Measurements from ENCODE around the gene KNDC1.
A peak's percentile ranks its signal among the peaks of the same experiment; 100 is the strongest.
"Not testable (repeated sequence)": the region's sequence is repeated elsewhere in the genome, so short reads cannot be mapped to it uniquely, and the experiment has no call there.

The KNDC1 gene

DNA sequence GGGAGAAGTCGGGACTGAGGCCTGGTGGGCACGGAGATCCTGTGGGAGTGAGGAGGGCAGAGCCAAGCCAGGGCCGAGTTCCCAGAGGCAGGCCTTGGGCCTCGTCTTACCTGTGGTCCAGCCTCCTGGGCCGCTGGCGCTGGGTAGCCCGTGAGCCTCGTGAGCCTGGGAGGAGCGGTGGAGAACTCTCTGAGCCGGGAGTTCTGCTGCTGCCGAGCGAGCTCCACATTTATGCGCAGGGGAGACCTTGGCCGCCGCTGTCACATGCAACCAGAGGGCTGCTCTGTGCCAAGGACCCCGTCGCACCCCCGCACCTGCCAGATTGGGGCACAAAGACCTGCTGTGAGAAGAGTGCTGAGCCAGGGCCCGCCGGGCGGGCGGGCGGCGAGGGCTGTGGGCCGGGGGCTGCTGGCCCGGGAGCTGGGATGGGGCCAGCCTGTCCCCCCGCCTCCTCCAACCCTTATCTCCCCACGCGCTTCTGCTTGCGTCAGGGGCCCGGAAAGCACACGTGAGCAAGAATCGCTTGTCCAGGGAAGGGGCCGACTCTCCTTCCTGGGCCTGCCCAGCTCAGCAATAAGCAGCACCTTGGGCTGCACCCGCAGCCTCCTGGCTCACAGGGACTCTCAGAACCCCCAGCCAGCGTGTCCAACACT, 87.8 kb downstream of the KNDC1 start:
- no peak for DNase-seq

DNA sequence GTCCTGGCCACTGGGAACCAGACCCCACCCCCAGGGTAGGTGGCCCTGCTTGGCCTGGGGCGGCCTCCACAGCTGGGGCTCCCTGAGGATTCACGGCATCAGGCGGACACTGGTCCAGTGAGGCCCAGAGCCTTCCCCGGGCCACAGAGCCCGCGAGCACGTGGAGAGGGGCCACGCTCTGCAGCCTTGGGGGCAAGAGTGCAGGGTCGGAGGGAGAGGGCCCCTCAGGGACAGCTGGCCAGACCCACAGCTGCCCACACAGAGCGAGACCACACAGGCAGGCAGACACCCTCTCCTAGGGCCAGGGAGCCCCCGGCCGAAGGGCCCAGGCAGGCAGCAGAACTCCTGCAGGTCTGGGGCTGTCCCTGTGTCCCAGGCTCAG, 88.3 kb downstream of the KNDC1 start:
- no peak for DNase-seq

DNA sequence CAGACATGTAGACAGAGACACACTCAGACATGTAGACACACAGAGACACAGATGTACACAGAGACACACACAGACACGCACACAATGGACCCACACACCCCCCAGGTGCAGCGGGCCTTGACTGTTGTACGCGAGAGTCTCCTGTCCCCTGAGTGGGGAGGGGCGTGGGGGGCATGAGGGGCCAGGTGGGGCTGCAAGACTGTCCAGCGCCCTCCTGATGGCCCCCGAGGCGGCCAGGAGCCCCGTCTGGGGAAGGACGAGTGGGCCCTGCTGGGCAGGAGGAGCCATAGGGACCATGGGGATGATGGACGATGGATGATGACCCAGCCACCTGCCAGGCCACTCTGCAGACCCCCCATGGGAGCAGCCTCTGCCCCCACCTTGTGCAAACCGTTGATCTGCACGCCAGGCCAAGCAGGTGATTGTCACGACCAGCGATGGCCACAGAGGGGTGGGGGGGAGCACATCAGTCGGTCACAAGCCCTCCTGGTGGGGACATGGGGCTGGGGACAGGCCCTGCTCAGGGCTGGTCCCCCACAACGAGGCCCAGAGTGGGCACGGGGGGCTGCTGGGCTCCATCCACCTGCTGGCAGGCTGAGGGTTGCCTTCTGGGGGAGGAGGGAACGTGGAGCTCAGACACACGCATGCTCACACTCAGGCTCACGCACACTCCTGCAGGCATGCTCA, 89.2 kb downstream of the KNDC1 start:
- no peak for DNase-seq

DNA sequence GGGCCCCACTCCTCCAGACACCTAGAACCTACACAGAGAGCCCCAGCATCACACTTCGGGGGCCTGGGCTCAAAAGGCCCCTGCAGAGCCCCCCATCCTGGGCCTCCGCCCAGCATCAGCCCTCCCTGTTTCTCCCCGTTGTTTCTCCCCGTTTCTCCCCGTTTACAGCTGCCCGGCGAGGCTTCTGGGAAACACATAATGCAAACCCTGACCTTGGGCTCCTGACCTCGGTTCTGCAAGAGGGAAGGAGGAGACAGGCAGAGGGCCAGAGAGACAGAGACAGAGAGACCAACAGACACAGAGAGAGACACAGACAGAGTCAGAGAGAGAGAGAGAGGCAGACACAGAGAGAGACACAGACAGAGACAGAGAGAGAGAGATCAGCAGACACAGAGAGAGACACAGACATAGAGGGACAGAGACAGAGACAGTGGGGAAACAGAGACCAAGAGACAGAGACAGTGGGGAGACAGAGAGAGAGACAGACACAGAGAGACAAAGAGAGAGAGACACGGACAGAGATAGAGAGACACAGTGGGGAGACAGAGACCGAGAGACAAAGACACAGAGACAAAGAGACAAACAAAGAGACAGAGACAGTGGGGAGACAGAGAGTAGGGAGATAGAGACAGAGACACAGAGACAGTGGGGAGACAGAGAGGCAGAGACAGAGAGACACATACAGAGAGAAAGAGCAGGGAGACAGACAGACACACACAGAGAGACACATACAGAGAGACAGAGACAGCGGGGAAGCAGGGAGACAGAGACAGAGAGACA, 90.1 kb downstream of the KNDC1 start:
- no peak for DNase-seq

DNA sequence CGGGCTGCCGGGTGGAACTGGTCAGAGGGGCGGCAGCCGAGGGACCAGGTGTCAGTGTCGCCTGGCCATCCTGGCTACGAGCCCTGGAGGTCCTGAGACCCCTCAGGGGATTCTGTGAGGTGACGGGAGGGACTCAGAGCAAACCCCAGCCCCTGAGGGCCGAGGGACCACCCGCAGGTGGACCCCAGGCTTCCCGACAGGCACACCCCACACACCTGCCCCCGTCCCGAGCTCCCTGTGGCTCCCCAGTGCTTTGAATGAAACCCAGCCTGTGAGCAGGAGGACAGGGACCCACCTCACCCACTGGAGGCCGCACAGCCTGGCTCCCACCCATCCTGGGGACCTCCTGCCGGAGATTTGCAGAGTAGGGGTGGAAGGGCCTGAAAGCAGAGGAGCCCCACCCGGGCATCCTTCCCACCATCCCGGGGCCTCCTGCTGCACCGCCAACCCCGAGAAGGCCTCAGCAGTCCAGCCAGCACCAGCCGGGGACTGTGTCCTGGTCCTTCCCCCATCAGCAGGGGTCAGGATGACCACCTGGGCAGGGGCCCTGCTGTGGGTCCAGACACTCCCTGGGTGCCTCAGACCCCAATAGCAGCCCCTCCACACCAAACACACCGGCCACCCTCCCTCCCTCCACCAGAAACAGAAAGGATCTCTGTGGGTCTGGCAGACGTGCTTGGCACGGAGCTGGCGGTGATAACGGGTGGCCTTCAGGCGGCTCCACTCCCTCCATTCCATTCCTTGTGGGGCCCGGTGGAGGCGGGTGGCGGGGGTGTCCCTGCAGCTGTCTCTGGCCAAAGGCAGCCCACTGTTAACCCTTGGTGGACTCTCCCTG, 91.6 kb downstream of the KNDC1 start:
- DNase-seq = no peak

DNA sequence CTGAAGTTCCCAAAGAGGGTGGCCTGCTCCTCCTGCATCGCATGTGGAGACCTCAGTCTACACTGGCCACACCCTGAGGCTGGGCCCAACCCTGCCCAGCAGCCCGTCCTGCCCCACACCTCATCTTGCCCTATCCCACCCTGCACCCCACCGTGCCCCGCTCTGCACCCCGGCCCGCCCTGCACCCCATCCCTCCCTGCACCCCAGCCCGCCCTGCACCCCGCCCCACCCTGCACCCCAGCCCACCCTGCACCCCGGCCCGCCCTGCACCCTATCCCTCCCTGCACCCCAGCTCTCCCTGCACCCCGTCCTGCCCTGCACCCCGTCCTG, 92.2 kb downstream of the KNDC1 start:
- no peak for DNase-seq

DNA sequence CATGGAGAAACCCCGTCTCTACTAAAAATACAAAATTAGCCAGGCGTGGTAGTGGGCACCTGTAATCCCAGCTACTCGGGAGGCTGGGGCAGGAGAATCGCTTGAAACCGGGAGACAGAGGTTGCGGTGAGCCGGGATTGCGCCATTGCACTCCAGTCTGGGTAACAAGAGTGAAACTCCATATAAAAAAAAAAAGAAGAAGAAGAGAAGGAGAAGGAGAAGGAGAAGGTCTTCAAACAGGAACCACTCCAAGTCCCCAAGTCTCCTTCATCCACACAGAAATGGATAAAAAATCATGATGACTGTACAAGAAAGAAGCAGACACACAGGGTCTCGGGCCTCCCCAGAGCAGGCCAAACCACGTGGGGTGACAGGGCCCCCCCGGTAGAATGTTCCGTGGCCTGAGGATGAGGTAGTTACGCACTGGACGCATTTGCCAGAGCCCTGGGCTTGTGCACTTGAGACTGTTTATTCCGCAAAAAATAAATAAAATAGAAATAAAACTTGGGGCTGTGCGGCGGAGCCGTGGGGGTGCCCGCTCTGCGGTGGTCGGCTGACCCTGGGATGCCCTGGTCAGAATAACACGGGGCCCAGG, 93.4 kb downstream of the KNDC1 start:
- no peak for DNase-seq

DNA sequence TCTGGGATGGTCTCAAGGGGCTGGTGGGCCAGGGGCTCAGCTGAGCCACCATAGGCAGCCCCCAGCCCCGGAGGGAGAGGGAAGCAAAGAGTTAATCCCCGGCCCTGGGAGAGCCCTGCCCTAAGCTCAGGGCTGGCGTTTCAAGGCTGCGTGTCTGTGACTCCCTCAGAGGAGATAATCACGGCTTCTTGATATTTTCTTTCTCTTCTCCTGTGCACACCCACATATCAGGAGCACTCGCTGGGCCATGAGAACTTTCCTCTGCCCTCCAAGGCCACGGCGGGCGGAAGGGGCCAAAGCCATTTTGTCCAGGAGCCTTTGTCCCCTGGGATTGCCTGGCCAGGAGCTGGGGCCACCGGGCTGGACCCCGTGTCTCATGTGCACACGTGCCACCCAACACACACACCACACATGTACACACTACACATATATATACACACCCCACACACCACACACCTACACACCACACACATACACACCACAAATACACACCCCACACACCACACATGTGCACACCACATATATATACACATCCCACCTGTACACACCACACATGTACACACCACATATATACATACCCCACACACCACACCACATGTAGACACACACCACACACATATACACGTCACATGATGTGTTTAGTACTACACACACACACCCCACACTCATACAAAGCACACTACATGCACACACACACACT, 94.6 kb downstream of the KNDC1 start:
- no peak for DNase-seq

DNA sequence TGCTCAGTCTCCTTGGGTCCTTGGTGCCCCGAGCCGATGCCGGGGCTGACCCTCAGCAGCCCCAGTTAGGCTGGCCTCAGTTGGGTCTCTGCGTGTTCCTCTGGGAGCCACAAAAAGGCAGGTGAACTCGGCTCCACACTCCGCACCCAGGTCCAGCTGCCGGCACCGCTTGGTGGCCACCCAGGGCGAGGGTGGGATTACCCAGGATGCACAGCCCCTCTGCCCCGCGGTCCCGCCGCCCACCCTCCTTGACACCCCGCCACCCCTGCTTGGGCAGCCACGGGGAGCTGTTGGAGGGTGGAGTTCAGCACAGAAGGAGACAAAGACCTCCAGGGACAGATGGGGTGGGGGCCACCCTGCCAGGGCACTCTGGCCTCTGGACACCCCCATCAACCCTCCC, 95.3 kb downstream of the KNDC1 start:
- DNase-seq = no peak

DNA sequence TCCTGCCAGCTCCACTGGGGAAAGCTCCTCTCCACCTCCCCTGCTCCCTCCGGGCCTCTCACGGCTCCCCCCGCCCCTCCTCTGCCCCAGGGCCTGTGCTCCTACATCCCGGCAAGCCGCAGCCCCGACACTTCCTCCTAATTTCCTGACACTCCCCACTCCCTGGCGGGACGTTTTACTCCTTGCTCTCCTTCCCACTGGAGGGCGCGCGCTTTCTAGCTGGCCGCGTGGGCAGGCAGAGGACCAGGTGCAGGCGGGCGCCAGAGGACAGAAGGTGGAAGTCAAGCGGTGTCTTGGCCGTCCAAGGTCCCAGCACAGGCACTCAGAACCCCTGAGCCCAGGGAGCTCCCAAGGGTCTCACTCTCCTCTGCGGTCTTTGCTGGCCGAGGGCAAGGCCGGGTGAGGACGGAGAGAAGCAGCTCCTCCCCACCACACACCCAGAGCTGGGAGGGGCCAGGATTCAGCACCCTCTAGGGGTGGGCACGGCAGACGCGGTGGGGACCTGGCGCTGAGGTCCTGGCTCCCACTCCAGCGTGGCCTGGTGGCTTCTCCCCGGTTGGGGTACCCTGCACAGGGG, 97.6 kb downstream of the KNDC1 start:
- peak; percentile 82 for DNase-seq

DNA sequence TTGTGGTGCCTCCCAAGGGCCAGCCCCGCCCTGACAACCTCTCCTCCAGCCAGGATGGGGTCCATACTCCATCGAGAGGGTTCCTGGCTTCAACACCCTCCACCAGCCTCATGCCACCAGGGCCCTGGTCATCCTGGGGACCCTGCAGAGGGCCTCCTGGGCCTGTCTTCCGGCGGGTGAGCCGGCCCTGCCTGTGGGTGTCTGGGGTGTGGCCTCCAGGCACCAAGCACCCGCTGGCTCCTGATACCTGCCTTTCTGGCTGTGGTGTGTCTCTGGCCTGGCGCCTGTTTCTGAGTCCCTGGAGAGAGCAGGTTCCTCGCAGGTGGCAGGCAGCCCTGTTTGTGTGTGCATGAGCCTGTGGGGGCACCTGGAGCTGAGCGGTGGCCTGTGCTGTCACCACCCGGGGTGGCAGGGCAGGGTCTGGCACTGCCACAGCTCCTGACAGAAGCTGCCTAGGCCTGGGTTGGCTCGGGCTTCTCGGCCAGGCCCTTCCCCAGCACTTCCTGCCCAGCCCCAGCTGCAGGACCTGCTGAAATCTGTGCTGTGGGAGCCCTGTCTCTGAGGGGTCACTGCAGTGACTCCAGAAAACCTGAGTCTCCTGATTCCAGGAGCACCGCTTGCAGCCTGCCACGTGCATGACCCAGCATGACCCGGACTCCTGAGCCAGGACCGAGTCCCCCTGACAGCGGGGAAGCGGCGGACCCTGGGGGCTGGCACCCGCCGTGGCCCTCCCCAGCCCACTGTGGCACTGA, 98.2 kb downstream of the KNDC1 start:
- DNase-seq = no peak

DNA sequence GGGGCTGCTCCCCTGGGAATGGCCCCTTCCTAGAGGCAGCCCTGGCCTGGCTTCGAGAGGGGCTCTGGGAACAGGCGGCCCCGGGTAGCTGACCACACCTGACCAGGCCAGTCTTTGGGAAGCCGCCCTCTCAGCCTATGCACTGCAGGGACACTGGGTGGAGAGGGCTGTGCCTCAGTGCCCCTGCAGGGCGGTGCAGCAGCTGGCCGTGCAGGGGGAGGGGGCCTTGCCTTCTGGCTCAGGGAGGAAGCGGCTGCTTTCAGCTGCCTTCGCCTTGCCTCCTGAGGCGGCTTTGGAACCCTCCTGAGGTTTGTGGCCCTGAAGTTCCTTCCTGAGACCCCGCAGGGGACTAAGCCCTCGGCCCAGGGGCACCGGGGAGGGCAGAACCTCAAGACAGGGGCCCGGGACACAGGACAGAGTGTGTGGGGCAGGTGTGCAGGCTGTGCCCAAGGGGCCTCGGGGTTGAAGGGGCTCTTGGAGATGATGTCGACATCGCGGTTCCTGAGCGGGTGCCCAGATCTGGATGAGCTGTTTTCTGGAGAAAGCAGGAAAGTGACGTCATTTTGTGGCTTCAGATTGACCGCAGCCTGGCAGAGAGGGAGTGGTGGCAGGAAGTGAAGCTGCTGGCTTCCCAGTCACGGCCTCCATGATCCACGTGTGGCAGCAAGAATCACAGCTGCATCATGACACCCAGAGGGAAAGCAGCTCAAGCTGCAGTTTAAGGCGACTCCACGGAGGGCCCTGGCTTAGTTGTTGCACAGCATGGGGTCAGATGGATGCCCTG, 99.0 kb downstream of the KNDC1 start:
- DNase-seq = no peak

DNA sequence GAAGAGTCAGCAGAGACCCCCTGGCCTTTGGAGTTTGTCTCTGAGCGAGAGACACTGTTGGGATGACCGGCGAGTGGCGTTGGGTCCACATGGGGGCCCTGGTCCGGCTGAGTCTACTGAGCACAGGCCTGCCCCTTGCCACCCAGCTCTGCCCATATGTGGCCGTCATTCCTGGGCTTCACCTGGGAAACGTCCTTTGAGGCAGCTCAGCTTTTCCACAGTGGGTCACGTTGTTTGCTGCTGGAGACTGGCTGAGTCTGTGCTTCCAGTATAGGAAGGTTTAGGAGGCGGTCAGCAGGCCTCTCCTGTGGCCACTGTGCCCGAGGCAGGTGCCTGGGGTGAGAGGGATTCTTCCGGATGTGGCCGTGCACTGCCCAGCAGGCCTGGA, 99.6 kb downstream of the KNDC1 start:
- DNase-seq = no peak

DNA sequence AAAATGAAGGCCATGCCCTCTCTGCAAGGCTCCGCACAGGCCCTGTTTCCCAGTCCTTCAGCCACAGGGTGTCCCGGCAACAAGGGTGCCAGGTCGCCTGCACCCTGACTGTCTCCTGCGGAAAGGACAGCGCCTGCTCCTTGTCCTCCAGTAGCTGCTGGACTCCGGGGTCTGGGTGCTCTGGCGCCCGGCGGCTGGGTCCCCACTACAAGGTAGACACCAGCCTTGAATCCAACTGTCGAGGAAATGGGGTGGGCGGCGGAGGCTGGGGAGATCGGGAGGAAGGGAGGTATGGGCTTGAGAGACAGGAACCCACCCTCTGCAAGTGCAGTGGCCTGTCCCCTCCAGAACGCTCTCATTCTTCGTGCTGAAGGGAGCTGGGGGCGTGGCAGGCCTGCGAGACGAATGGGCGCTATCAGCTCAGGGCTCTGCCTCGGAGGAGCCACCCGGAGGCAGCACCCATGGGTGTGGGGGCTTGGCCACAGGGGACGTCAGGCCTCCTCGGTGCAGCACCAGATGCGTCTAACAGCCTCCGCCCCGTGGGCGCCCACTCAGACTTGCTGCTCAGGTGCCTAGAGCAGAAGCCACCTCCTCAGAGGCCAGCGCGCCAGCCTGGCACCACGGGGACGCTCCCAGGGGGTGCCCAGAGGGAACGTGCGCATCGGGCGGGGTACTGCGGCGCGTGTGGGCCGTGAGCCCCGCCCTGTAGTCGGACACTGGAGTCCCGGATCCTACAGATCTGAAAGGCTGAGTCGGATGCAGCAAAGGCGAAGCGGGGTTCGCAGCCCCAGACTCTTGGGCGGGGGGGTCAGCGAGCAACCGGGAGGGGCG, 101.1 kb downstream of the KNDC1 start:
- no peak for DNase-seq

DNA sequence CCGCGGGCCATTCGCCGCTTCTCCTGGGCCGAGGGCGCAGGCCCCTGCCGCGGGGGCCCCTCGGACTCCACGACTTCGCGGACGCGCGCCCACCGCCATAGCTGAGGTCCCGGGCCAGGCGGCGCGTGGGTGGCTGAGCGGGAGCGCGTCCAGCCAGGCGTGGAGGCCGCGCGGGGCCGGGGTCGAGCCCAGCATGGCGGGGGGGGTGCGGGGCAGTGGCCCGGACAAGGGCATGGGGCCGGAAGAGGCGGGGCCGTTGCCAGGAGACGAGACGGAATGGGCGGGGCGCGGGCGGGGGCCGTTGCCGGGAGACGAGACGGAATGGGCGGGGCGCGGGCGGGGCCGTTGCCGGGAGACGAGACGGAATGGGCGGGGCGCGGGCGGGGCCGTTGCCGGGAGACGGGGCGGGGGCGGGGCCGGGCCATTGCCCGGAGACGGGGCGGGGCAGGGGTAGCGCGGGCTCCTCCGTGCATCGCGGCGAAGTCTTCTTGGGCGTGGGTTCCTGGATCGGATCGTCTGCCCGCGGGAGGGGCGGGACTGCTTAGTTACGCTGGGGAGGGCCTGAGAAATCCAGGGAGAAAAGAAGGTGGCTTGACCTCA, 101.8 kb downstream of the KNDC1 start:
- DNase-seq = peak; percentile 83

DNA sequence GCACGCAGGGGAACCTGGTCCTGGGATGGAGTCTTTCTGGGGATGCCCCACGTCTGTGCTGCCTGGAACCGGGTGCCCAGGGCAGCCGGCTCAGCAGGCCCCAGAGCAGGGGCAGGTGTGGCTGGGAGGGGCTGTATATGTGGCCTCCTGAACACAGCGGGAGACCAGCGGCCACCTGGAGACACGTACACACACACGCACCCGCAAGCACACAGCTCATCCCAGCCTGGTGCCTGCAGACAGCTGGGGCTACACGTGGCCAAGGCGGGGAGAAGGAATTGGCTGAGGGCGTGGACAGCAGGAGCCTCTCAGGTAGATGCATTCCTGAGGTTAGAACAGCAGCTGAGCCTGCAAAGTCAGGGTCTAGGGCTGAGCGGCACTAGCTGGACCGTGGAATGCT, 102.7 kb downstream of the KNDC1 start:
- no peak for DNase-seq

DNA sequence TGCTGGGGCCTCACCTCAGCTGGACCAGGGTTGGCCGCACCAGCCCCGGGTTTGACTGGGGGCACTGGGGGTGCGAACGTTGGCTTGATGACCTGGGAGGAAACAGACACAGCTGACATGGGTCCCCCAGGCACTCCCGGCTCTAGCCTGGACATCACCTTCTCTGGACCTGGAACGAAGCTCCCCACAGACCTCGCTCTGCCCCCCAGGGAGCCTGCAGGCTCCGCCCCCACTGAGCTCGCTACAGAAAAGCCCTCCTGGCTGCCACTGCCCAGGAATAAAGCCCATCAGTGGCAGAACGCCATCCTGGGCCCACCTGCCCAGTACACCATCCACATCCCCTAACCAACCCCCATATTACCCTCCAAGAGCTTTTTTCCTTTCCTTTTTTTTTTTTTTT, 103.7 kb downstream of the KNDC1 start:
- DNase-seq = no peak

DNA sequence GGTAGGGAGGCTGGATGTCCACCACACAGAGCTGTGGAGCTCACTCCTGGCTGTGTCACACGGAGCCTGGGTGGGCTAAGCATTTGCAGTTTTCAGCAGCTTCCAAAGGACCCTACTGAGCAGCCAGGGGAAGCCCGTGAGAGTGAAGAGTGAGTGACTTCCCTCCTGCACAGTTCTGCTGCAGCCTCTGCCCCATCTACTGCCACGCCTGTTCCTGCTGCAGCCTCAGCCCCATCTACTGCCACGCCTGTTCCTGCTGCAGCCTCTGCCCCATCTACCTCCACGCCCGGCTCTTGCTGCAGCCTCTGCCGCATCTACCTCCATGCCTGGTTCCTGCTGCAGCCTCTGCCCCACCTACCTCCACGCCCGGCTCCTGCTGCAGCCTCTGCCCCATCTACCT, 104.4 kb downstream of the KNDC1 start:
- DNase-seq = no peak

DNA sequence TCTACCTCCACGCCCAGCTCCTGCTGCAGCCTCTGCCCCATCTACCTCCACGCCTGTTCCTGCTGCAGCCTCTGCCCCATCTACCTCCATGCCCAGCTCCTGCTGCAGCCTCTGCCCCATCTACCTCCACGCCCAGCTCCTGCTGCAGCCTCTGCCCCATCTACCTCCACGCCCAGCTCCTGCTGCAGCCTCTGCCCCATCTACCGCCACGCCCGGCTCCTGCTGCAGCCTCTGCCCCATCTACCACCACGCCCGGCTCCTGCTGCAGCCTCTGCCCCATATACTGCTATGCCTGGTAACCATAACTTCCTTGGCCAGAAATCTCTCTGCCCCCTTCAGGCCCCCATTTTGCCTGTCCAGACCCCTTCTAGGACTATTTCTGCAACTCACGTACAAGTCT, 105.0 kb downstream of the KNDC1 start:
- not testable (repeated sequence) for DNase-seq
